ENCODE measurements around the gene IFI6.
"Not testable (repeated sequence)": the region's sequence is repeated elsewhere in the genome, so short reads cannot be mapped to it uniquely, and the experiment has no call there.

Gene IFI6

DNA sequence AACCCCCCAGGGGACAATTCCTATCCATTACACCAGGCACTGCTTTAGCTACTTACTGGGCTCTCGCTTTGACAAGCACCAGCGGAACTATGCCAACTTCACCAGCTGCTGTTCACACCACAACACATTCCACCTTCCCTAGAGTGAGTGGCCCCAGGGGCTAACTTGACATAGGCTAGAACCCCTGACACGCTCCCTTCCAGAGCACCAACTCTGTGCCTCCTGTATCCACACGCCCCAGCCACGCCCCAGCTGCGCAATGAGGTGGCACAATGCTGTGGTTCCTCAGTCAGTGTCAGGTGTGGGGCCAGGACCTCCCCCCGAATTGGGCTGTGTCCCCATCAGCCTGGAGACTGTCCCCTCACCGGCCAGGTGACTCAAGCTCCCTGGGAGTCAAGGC, 25.3 kb downstream of the IFI6 start:
- no peak overlapping the region for H3K4me3 ChIP-seq (ENCODE audit: low read length)
- no peak overlapping the region for H3K9ac ChIP-seq (ENCODE audit: low read length)
- no peak overlapping the region for H3K27ac ChIP-seq (ENCODE audit: low read length)
- no peaks in the 10 kb centered on the region for H3K36me3 ChIP-seq (ENCODE audit: control insufficient read depth, low read depth, low read length)
- peaks cover 14% of the 10 kb centered on the region for H3K4me1 ChIP-seq (ENCODE audit: control insufficient read depth, low read depth, low read length)
- no peaks in the 10 kb centered on the region for H3K27me3 ChIP-seq (ENCODE audit: control insufficient read depth, insufficient read depth, low read length)
- H3K9me3 ChIP-seq (ENCODE audit: control insufficient read depth, low read depth, low read length) = no peaks in the 10 kb centered on the region

DNA sequence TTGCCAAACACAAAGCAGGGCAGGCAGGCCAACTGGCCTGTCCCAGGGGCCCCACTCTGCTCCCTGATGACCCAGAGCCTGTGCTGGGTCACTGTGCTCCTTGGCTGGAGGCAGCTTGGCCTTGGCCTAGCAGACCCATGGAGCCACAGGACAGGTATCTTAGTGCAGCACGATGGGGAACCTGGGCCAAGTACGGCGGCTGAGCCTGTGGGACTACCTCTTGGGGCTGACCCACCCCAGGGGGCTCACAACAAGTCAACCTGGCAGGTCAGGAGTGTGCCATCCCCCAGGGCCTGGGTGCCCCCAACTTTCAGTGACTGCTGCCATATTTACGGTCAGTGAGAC, 26.9 kb downstream of the IFI6 start:
- Histone ChIP-seq H3K27ac (ENCODE audit: low read length) (no peak overlapping the region), H3K9ac (ENCODE audit: low read length) (no peak overlapping the region), H3K27me3 (ENCODE audit: control insufficient read depth, insufficient read depth, low read length) (no peaks in the 10 kb centered on the region), H3K9me3 (ENCODE audit: control insufficient read depth, low read depth, low read length) (no peaks in the 10 kb centered on the region), H3K36me3 (ENCODE audit: control insufficient read depth, low read depth, low read length) (no peaks in the 10 kb centered on the region), H3K4me3 (ENCODE audit: low read length) (no peak overlapping the region), H3K4me1 (ENCODE audit: control insufficient read depth, low read depth, low read length) (peaks cover 5% of the 10 kb centered on the region)

GRCh38 chr1:27644369-27645070, 27.5 kb downstream of the IFI6 start:
- Histone ChIP-seq H3K27ac (ENCODE audit: low read length) (no peak overlapping the region), H3K9me3 (ENCODE audit: control insufficient read depth, low read depth, low read length) (no peaks in the 10 kb centered on the region), H3K9ac (ENCODE audit: low read length) (no peak overlapping the region), H3K27me3 (ENCODE audit: control insufficient read depth, insufficient read depth, low read length) (no peaks in the 10 kb centered on the region), H3K36me3 (ENCODE audit: control insufficient read depth, low read depth, low read length) (no peaks in the 10 kb centered on the region), H3K4me1 (ENCODE audit: control insufficient read depth, low read depth, low read length) (peaks cover 3% of the 10 kb centered on the region), H3K4me3 (ENCODE audit: low read length) (no peak overlapping the region)

GRCh38 chr1:27643600-27644368, 28.2 kb downstream of the IFI6 start:
- Histone ChIP-seq H3K4me3 (ENCODE audit: low read length) (no peak overlapping the region), H3K36me3 (ENCODE audit: control insufficient read depth, low read depth, low read length) (no peaks in the 10 kb centered on the region), H3K27me3 (ENCODE audit: control insufficient read depth, insufficient read depth, low read length) (no peaks in the 10 kb centered on the region), H3K4me1 (ENCODE audit: control insufficient read depth, low read depth, low read length) (peaks cover 3% of the 10 kb centered on the region), H3K27ac (ENCODE audit: low read length) (no peak overlapping the region), H3K9ac (ENCODE audit: low read length) (no peak overlapping the region), H3K9me3 (ENCODE audit: control insufficient read depth, low read depth, low read length) (no peaks in the 10 kb centered on the region)

- H3K9ac ChIP-seq (ENCODE audit: low read length); H3K4me1 ChIP-seq (ENCODE audit: control insufficient read depth, low read depth, low read length); H3K4me3 ChIP-seq (ENCODE audit: low read length); H3K9me3 ChIP-seq (ENCODE audit: control insufficient read depth, low read depth, low read length); H3K27me3 ChIP-seq (ENCODE audit: control insufficient read depth, insufficient read depth, low read length); H3K36me3 ChIP-seq (ENCODE audit: control insufficient read depth, low read depth, low read length); H3K27ac ChIP-seq (ENCODE audit: low read length): not testable (repeated sequence)
Measured at GRCh38 chr1:27640514-27640913, 31.5 kb downstream of the IFI6 start.

- no peaks in the 10 kb centered on the region for H3K9me3 ChIP-seq (ENCODE audit: control insufficient read depth, low read depth, low read length)
- no peak overlapping the region for H3K4me3 ChIP-seq (ENCODE audit: low read length)
- peaks cover 8% of the 10 kb centered on the region for H3K4me1 ChIP-seq (ENCODE audit: control insufficient read depth, low read depth, low read length)
- H3K36me3 ChIP-seq (ENCODE audit: control insufficient read depth, low read depth, low read length) = no peaks in the 10 kb centered on the region
- H3K27me3 ChIP-seq (ENCODE audit: control insufficient read depth, insufficient read depth, low read length) = peaks cover 21% of the 10 kb centered on the region
- no peak overlapping the region for H3K27ac ChIP-seq (ENCODE audit: low read length)
- H3K9ac ChIP-seq (ENCODE audit: low read length) = no peak overlapping the region
Measured at GRCh38 chr1:27638805-27639204, 33.2 kb downstream of the IFI6 start.

DNA sequence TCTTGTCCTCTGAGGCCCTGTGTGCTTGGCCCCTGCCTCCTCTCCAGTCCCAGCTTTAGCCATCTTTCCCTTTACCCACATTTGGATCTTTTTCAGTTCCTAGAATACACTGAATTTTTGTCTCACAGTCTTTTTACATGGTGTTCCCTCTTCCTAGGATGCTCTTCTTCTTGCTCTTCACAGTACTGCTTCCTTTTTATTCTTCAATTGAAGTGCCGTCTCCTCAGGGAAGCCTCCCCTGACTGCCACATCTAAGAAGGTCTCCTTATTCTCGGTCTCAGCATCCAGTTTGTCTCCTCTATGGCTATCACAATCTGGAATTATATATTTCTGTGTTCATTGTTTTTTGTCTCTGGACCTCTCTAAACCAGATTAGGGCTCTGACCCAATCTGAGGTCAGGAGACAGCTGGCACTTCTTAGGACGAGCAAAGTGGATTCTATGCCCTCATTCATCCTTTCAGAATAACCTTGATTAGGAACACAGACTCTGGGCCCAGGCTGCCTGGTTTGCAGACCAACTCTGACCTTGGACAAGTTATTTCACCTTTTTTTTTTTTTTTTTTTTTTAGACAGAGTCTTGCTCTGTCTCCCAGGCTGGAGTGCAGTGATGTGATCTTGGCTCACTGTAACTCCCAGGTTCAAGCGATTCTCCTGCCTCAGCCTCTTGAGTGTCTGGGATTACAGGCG, 33.8 kb downstream of the IFI6 start:
- Histone ChIP-seq H3K4me3 (ENCODE audit: low read length) (no peak overlapping the region), H3K27ac (ENCODE audit: low read length) (no peak overlapping the region), H3K36me3 (ENCODE audit: control insufficient read depth, low read depth, low read length) (no peaks in the 10 kb centered on the region), H3K27me3 (ENCODE audit: control insufficient read depth, insufficient read depth, low read length) (peaks cover 27% of the 10 kb centered on the region), H3K9me3 (ENCODE audit: control insufficient read depth, low read depth, low read length) (no peaks in the 10 kb centered on the region), H3K9ac (ENCODE audit: low read length) (no peak overlapping the region), H3K4me1 (ENCODE audit: control insufficient read depth, low read depth, low read length) (peaks cover 5% of the 10 kb centered on the region)

DNA sequence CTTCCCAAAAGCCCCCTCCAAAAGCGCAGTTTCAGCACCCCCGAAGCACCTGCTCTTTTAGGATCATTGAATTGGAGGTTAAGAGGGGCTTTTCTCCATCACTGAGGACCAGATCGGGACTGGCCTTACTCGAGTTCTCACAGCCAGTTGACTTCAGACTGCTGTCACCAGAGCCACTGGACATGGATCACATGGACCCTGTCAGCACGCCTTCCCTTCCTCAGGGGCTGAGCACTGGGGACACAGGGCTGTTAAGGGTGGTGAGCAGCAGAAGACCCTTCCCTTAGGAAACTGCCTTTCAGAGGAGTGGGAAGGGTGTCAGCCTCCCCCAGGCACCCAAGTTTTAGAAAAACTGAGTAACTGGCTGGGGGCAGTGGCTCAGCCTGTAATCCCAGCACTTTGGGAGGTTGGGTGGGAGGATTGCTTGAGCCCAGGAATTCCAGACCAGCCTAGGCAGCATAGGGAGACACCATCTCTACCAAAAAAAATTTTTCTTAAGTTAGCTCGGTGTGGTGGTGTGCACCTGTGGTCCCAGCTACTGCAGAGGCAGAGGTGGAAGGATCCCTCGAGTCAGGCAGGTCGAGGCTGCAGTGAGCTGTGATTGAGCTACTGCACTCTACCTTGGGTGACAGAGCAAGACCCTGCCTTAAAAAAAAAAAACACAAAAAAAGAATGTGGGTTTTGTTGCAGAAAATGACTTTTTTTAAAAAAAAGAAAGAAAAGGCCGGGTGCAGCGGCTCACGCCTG, 36.4 kb downstream of the IFI6 start:
- Histone ChIP-seq H3K27ac (ENCODE audit: low read length) (no peak overlapping the region), H3K4me3 (ENCODE audit: low read length) (no peak overlapping the region), H3K27me3 (ENCODE audit: control insufficient read depth, insufficient read depth, low read length) (peaks cover 36% of the 10 kb centered on the region), H3K4me1 (ENCODE audit: control insufficient read depth, low read depth, low read length) (peaks cover 5% of the 10 kb centered on the region), H3K9ac (ENCODE audit: low read length) (no peak overlapping the region), H3K36me3 (ENCODE audit: control insufficient read depth, low read depth, low read length) (no peaks in the 10 kb centered on the region), H3K9me3 (ENCODE audit: control insufficient read depth, low read depth, low read length) (no peaks in the 10 kb centered on the region)

- no peaks in the 10 kb centered on the region for H3K36me3 ChIP-seq (ENCODE audit: control insufficient read depth, low read depth, low read length)
- peaks cover 36% of the 10 kb centered on the region for H3K27me3 ChIP-seq (ENCODE audit: control insufficient read depth, insufficient read depth, low read length)
- peak within 1 kb of the TSS; percentile 60 for H3K4me3 ChIP-seq (ENCODE audit: low read length)
- peak within 1 kb of the TSS; percentile 44 for H3K9ac ChIP-seq (ENCODE audit: low read length)
- H3K4me1 ChIP-seq (ENCODE audit: control insufficient read depth, low read depth, low read length) = peaks cover 5% of the 10 kb centered on the region
- H3K27ac ChIP-seq (ENCODE audit: low read length) = no peak within 1 kb of the TSS
- H3K9me3 ChIP-seq (ENCODE audit: control insufficient read depth, low read depth, low read length) = no peaks in the 10 kb centered on the region
Measured at GRCh38 chr1:27634985-27635367, 37.0 kb downstream of the IFI6 start, which contains the start of gene FGR. Gene FGR (minus strand): TSS chr1:27635185. CDS start chr1:27623916, 11,269 bp downstream.

GRCh38 chr1:27634177-27634984, 37.6 kb downstream of the IFI6 start:
- peaks cover 36% of the 10 kb centered on the region for H3K27me3 ChIP-seq (ENCODE audit: control insufficient read depth, insufficient read depth, low read length)
- no peaks in the 10 kb centered on the region for H3K9me3 ChIP-seq (ENCODE audit: control insufficient read depth, low read depth, low read length)
- no peak overlapping the region for H3K27ac ChIP-seq (ENCODE audit: low read length)
- H3K36me3 ChIP-seq (ENCODE audit: control insufficient read depth, low read depth, low read length) = no peaks in the 10 kb centered on the region
- peak overlapping the region; percentile 60 for H3K4me3 ChIP-seq (ENCODE audit: low read length)
- peaks cover 5% of the 10 kb centered on the region for H3K4me1 ChIP-seq (ENCODE audit: control insufficient read depth, low read depth, low read length)
- H3K9ac ChIP-seq (ENCODE audit: low read length) = peak overlapping the region; percentile 44

Measured in iPS-18a (cell line).